ENCODE measurements around the gene SERHL2.
"Not testable (repeated sequence)": the region's sequence is repeated elsewhere in the genome, so short reads cannot be mapped to it uniquely, and the experiment has no call there.

SERHL2 gene

DNA sequence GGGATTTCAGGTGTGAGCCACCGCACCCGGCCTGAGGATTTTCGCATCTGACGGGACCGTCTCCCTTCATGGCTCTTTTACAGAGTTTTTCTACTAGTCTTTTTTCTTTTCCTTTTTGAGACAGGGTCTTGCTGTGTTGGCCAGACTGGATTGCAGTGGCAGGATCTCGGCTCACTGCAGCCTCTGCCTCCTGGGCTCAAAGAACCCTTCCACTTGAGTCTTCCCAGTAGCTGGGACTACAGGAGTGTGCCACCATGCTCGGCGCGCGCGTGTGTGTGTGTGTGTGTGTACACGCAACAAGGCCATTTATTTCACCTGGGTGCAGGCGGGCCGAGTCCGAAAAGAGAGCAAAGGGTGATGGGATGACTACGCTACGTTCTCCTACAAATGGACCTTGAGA lies 10.9 kb downstream of the SERHL2 start:
- TF ChIP-seq, protein P1, sequence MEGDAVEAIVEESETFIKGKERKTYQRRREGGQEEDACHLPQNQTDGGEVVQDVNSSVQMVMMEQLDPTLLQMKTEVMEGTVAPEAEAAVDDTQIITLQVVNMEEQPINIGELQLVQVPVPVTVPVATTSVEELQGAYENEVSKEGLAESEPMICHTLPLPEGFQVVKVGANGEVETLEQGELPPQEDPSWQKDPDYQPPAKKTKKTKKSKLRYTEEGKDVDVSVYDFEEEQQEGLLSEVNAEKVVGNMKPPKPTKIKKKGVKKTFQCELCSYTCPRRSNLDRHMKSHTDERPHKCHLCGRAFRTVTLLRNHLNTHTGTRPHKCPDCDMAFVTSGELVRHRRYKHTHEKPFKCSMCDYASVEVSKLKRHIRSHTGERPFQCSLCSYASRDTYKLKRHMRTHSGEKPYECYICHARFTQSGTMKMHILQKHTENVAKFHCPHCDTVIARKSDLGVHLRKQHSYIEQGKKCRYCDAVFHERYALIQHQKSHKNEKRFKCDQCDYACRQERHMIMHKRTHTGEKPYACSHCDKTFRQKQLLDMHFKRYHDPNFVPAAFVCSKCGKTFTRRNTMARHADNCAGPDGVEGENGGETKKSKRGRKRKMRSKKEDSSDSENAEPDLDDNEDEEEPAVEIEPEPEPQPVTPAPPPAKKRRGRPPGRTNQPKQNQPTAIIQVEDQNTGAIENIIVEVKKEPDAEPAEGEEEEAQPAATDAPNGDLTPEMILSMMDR (conservative IDR thresholded peaks at IDR 0.05; ENCODE audit: low read length): no peak
- TF ChIP-seq EZH2phosphoT487 (IDR thresholded peaks at IDR 0.05; ENCODE audit: borderline replicate concordance): no peak
- no peaks in the 10 kb centered on the region for H3K9me2 ChIP-seq (replicated peaks; ENCODE audit: low read depth, low read length)
- no peaks in the 10 kb centered on the region for H3K36me3 ChIP-seq (ENCODE audit: insufficient read depth, low read length)
- no peaks in the 10 kb centered on the region for H3K27me3 ChIP-seq (ENCODE audit: insufficient read depth, low read length, poor library complexity, severe bottlenecking)
- no peaks in the 10 kb centered on the region for H3K9me3 ChIP-seq (ENCODE audit: insufficient read depth, low read depth, low read length)
- H3F3A ChIP-seq (ENCODE audit: low read depth): no peaks in the 10 kb centered on the region
- no peaks in the 10 kb centered on the region for H3K79me2 ChIP-seq (ENCODE audit: insufficient read depth, low read length)
- H2AFZ ChIP-seq (ENCODE audit: low read length): no peak overlapping the region
- no peaks in the 10 kb centered on the region for H3K4me1 ChIP-seq (ENCODE audit: insufficient read depth, low read length, poor library complexity, severe bottlenecking)
- H3K4me3 ChIP-seq (ENCODE audit: low read length, poor library complexity, severe bottlenecking): no peak overlapping the region
- no peak overlapping the region for H3K9ac ChIP-seq (ENCODE audit: low read depth, low read length, poor library complexity, severe bottlenecking)
- H3K4me2 ChIP-seq (ENCODE audit: low read depth, low read length, poor library complexity, severe bottlenecking): no peak overlapping the region
- H4K20me1 ChIP-seq (ENCODE audit: insufficient read depth, low read length, poor library complexity, severe bottlenecking): no peaks in the 10 kb centered on the region

DNA sequence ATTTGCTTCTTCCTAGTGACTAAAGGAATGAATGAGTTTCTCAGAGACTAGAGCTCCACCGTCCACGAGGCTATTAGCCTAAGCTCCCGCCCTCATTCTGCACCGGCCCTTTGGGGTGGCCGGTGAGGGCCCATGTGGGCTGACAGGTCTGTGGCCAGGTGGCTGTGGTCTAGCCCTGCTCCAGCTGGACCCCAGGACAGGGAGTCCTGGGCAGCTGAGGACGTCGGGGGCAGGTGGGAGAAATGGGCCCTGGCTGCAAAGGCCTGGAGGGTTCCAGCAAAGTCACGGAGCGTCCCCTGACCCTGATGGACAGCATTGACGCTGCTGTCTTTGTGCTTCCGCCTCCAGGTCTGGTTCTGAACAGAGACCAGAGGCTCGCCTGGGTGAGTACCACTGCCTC lies 12.2 kb downstream of the SERHL2 start:
- no peaks in the 10 kb centered on the region for H3K9me2 ChIP-seq (replicated peaks; ENCODE audit: low read depth, low read length)
- H3K9ac ChIP-seq (ENCODE audit: low read depth, low read length, poor library complexity, severe bottlenecking): no peak overlapping the region
- no peaks in the 10 kb centered on the region for H3K36me3 ChIP-seq (ENCODE audit: insufficient read depth, low read length)
- no peak overlapping the region for H3K4me2 ChIP-seq (ENCODE audit: low read depth, low read length, poor library complexity, severe bottlenecking)
- TF ChIP-seq EZH2phosphoT487 (IDR thresholded peaks at IDR 0.05; ENCODE audit: borderline replicate concordance): no peak
- TF ChIP-seq, protein P1 (conservative IDR thresholded peaks at IDR 0.05; ENCODE audit: low read length): no peak
- no peaks in the 10 kb centered on the region for H3K4me1 ChIP-seq (ENCODE audit: insufficient read depth, low read length, poor library complexity, severe bottlenecking)
- no peak overlapping the region for H2AFZ ChIP-seq (ENCODE audit: low read length)
- H3K9me3 ChIP-seq (ENCODE audit: insufficient read depth, low read depth, low read length): no peaks in the 10 kb centered on the region
- no peaks in the 10 kb centered on the region for H3K27me3 ChIP-seq (ENCODE audit: insufficient read depth, low read length, poor library complexity, severe bottlenecking)
- H4K20me1 ChIP-seq (ENCODE audit: insufficient read depth, low read length, poor library complexity, severe bottlenecking): no peaks in the 10 kb centered on the region
- no peaks in the 10 kb centered on the region for H3K79me2 ChIP-seq (ENCODE audit: insufficient read depth, low read length)
- H3F3A ChIP-seq (ENCODE audit: low read depth): no peaks in the 10 kb centered on the region
- no peak overlapping the region for H3K4me3 ChIP-seq (ENCODE audit: low read length, poor library complexity, severe bottlenecking)

GRCh38 chr22:42567950-42568349 lies 14.2 kb downstream of the SERHL2 start:
- H3K79me2 ChIP-seq (ENCODE audit: insufficient read depth, low read length); H3K9me2 ChIP-seq (replicated peaks; ENCODE audit: low read depth, low read length); H3K36me3 ChIP-seq (ENCODE audit: insufficient read depth, low read length); H3K27me3 ChIP-seq (ENCODE audit: insufficient read depth, low read length, poor library complexity, severe bottlenecking); H3K4me1 ChIP-seq (ENCODE audit: insufficient read depth, low read length, poor library complexity, severe bottlenecking); H3K9me3 ChIP-seq (ENCODE audit: insufficient read depth, low read depth, low read length); H3K4me2 ChIP-seq (ENCODE audit: low read depth, low read length, poor library complexity, severe bottlenecking); H3K4me3 ChIP-seq (ENCODE audit: low read length, poor library complexity, severe bottlenecking); H2AFZ ChIP-seq (ENCODE audit: low read length); H3K9ac ChIP-seq (ENCODE audit: low read depth, low read length, poor library complexity, severe bottlenecking); H3F3A ChIP-seq (ENCODE audit: low read depth); H4K20me1 ChIP-seq (ENCODE audit: insufficient read depth, low read length, poor library complexity, severe bottlenecking): not testable (repeated sequence)

DNA sequence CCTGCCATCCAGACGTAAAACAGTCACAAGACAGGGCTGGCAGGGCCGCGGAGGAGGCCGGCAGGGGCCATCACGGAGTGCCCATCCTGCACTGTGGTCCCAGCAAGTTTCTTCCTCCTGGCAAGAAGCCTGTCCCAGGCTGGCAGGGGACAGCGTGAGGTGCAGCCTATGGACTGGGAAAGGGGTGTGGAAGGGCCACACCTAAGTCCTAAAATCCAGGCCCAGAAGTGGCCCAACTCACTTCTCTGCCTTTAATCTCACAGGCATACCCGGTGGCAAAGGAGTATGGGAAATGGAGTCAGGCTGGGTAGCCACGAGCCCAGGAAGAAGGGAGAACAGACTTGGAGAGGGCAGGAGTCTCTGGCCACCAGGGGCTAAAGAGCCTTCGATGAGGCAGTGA lies 16.8 kb downstream of the SERHL2 start:
- not testable (repeated sequence) for H3K36me3 ChIP-seq (ENCODE audit: insufficient read depth, low read length); H3K9me3 ChIP-seq (ENCODE audit: insufficient read depth, low read depth, low read length); H3K9ac ChIP-seq (ENCODE audit: low read depth, low read length, poor library complexity, severe bottlenecking)

DNA sequence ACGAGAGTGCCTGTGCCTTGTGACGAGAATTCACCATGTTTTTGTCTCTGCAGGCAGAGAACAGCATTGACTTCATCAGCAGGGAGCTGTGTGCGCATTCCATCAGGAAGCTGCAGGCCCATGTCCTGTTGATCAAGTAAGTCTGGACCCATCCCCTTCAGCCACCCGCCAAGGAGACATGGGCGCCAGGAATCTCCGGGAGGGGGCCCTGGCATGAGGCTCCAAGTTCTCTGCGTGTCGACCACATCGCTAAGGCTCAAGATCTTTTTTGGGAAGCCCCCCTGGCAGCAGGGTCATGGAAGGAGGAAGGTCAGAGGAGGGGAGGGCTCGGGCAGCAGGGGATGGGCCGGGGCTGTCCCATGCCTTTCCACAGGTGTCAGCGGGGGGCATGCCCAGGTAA lies 17.3 kb downstream of the SERHL2 start:
- H2AFZ ChIP-seq (ENCODE audit: low read length); H3K4me3 ChIP-seq (ENCODE audit: low read length, poor library complexity, severe bottlenecking); H3K36me3 ChIP-seq (ENCODE audit: insufficient read depth, low read length); H3K9ac ChIP-seq (ENCODE audit: low read depth, low read length, poor library complexity, severe bottlenecking); H4K20me1 ChIP-seq (ENCODE audit: insufficient read depth, low read length, poor library complexity, severe bottlenecking); H3K79me2 ChIP-seq (ENCODE audit: insufficient read depth, low read length); H3K9me2 ChIP-seq (replicated peaks; ENCODE audit: low read depth, low read length); H3K27me3 ChIP-seq (ENCODE audit: insufficient read depth, low read length, poor library complexity, severe bottlenecking); H3K4me1 ChIP-seq (ENCODE audit: insufficient read depth, low read length, poor library complexity, severe bottlenecking); H3K9me3 ChIP-seq (ENCODE audit: insufficient read depth, low read depth, low read length); H3F3A ChIP-seq (ENCODE audit: low read depth); H3K4me2 ChIP-seq (ENCODE audit: low read depth, low read length, poor library complexity, severe bottlenecking): not testable (repeated sequence)

More for the DNA sequence above, 16.8 kb downstream of the SERHL2 start:
- not testable (repeated sequence) for H4K20me1 ChIP-seq (ENCODE audit: insufficient read depth, low read length, poor library complexity, severe bottlenecking); H3F3A ChIP-seq (ENCODE audit: low read depth); H2AFZ ChIP-seq (ENCODE audit: low read length); H3K4me1 ChIP-seq (ENCODE audit: insufficient read depth, low read length, poor library complexity, severe bottlenecking); H3K4me2 ChIP-seq (ENCODE audit: low read depth, low read length, poor library complexity, severe bottlenecking); H3K9me2 ChIP-seq (replicated peaks; ENCODE audit: low read depth, low read length); H3K4me3 ChIP-seq (ENCODE audit: low read length, poor library complexity, severe bottlenecking); H3K79me2 ChIP-seq (ENCODE audit: insufficient read depth, low read length); H3K27me3 ChIP-seq (ENCODE audit: insufficient read depth, low read length, poor library complexity, severe bottlenecking)

DNA sequence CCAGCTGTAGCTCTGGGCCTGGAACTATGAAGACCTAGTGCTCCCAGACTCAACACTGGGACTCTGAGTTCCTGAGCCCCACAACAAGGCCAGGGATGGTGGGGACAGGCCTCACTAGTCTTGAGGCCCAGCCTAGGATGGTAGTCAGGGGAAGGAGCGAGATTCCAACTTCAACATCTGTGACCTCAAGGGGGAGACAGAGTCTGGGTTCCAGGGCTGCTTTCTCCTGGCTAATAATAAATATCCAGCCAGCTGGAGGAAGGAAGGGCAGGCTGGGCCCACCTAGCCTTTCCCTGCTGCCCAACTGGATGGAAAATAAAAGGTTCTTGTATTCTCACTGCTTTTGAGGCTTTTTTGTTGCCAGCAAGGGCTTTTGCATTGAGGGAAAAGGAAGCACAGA lies 20.3 kb downstream of the SERHL2 start:
- not testable (repeated sequence) for H3K79me2 ChIP-seq (ENCODE audit: insufficient read depth, low read length); H3K4me2 ChIP-seq (ENCODE audit: low read depth, low read length, poor library complexity, severe bottlenecking); H3K4me3 ChIP-seq (ENCODE audit: low read length, poor library complexity, severe bottlenecking); H3K4me1 ChIP-seq (ENCODE audit: insufficient read depth, low read length, poor library complexity, severe bottlenecking); H3F3A ChIP-seq (ENCODE audit: low read depth); H2AFZ ChIP-seq (ENCODE audit: low read length); H3K27me3 ChIP-seq (ENCODE audit: insufficient read depth, low read length, poor library complexity, severe bottlenecking); H3K9ac ChIP-seq (ENCODE audit: low read depth, low read length, poor library complexity, severe bottlenecking); H3K9me3 ChIP-seq (ENCODE audit: insufficient read depth, low read depth, low read length); H4K20me1 ChIP-seq (ENCODE audit: insufficient read depth, low read length, poor library complexity, severe bottlenecking); H3K9me2 ChIP-seq (replicated peaks; ENCODE audit: low read depth, low read length)
- H3K36me3 ChIP-seq (ENCODE audit: insufficient read depth, low read length): peaks cover 24% of the 10 kb centered on the region; the same call in 1 of the 2 replicates

Data from Loucy (cell line).